ENCODE measurements around the gene TXNRD2.

The TXNRD2 gene

DNA sequence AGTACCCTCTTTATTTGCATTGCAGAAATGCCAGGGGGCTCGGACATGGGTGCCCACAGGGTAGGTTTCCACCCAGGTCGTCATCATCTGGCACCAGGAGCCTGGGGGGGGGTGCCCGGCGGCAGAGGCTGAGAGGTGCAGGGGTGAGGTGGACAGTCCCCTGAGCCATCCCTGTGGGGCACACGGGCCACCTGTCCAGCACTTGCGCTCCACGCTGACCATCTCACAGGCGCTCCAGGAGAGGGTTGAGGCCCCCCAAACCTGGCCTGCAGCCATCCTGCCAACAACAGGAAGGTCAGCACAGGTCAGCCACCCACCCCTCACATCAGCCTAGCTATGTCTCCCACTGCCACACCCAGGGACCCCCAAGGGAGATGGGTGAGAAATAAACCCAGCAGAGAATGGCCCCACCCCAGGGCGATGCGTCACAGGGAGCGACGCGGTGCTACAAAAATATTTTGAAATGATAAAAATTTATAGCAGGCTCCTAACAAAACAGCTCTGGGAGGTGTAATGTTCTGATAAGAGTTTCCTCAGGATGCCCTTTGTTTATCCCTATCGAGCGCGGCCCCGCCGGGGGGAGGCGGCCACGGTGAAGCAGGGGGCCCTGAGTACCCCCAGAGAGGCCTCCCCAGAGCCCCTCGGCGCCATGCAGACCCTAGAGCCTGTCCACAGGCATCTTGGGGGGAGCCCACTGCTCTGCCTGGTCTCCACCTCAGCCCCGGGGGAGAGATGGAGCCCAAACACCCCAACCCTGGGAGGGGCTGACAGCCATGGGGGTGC is 65.9 kb downstream of the TXNRD2 start:
- no peak for DNase-seq (ENCODE audit: low read depth)
- H3K4me3 ChIP-seq (ENCODE audit: low read depth, low read length) = no peak overlapping the region
- TF ChIP-seq, protein P1, sequence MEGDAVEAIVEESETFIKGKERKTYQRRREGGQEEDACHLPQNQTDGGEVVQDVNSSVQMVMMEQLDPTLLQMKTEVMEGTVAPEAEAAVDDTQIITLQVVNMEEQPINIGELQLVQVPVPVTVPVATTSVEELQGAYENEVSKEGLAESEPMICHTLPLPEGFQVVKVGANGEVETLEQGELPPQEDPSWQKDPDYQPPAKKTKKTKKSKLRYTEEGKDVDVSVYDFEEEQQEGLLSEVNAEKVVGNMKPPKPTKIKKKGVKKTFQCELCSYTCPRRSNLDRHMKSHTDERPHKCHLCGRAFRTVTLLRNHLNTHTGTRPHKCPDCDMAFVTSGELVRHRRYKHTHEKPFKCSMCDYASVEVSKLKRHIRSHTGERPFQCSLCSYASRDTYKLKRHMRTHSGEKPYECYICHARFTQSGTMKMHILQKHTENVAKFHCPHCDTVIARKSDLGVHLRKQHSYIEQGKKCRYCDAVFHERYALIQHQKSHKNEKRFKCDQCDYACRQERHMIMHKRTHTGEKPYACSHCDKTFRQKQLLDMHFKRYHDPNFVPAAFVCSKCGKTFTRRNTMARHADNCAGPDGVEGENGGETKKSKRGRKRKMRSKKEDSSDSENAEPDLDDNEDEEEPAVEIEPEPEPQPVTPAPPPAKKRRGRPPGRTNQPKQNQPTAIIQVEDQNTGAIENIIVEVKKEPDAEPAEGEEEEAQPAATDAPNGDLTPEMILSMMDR (IDR thresholded peaks at IDR 0.05; ENCODE audit: low read depth, low read length, missing control alignments) = no peak
- in situ Hi-C loops (cut with HindIII; ENCODE audit: low sequenced_read_pairs) = no loop called here

DNA sequence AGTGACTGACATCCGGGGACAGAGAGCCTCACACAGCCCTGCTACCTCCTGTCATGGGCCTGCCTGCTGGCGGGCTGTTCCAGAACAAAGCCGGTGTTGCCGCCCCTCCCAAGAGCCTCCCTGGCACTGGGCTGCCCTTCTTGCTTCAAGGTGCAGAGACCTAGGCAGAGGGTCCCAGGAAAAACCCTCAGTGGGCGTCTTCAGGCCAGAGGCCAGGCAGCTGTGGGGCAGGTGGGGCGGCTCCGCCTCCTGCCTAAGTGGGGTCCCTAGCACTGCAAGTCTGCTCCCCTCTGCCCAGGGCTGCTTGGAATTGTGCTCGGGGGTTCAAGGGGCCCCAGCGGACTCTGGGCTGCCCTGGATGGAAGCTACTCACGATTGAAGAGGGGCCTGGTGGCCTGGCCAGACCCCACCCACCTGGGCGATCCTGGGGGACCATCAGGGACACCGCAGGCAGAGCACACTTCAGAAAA is 66.5 kb downstream of the TXNRD2 start:
- DNase-seq (ENCODE audit: low read depth) = no peak
- no peak overlapping the region for H3K4me3 ChIP-seq (ENCODE audit: low read depth, low read length)
- TF ChIP-seq, protein P1 (IDR thresholded peaks at IDR 0.05; ENCODE audit: low read depth, low read length, missing control alignments) = no peak
- in situ Hi-C loops (cut with HindIII; ENCODE audit: low sequenced_read_pairs) = no loop called here

DNA sequence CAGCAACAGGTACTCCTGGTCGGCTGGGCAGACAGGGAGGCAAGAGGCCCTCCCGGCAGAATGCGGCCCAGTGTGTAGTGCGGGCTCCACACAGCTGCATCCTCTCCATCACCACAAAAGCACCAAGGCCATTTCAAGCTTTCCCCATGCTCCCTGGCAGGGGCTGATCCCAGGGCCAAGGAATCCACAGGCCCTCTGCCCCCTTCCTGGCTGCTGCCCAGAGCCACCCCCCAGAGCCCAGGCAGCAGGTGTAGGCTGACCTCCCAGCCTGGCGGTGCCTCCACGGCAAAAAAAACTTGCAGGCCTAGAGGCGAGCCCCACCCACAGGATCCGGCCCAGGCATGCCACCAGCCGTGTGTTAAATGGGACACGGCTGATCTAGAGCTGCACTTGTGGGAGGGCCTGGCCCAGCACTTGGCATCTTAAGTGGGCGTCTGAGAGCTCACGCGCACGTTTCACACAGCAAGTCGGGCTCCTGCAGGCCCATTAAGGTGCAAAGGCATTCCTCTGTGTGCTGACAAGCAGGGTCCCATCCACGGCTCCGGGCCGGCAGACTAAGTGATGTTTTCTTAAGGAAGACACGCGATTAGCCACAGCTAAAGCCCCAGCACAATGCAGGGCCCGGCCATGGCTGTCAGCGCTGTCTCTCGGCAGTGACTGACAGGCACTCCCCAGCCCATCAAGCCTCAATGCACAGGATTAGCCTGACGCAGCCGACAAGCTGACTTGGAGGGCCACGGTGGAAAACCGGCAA is 67.1 kb downstream of the TXNRD2 start:
- no peak for DNase-seq (ENCODE audit: low read depth)
- TF ChIP-seq, protein P1 (IDR thresholded peaks at IDR 0.05; ENCODE audit: low read depth, low read length, missing control alignments) = no peak
- in situ Hi-C loops (cut with HindIII; ENCODE audit: low sequenced_read_pairs) = no loop called here
- H3K4me3 ChIP-seq (ENCODE audit: low read depth, low read length) = no peak overlapping the region

DNA sequence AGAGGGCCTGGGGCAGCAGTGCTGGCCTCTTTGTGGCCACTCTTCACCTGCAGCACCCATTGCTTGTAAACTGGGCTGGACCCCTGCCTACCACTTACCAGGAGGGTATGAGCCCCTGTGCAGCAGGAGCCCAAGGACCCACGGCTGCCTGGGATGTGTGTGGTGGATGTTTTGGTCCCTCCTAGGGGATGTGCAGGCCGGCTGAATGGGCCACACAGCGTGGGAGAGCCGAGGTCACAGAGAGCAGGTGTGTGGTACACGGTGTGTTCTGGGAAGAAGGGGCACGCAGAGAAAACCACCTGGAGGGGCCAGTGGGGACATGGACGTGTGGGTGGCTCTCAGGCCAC is 67.7 kb downstream of the TXNRD2 start:
- TF ChIP-seq, protein P1 (IDR thresholded peaks at IDR 0.05; ENCODE audit: low read depth, low read length, missing control alignments) = no peak
- in situ Hi-C loops (cut with HindIII; ENCODE audit: low sequenced_read_pairs) = no loop called here
- no peak for DNase-seq (ENCODE audit: low read depth)
- H3K4me3 ChIP-seq (ENCODE audit: low read depth, low read length) = no peak overlapping the region

- no peak overlapping the region for H3K4me3 ChIP-seq (ENCODE audit: low read depth, low read length)
- TF ChIP-seq, protein P1 (IDR thresholded peaks at IDR 0.05; ENCODE audit: low read depth, low read length, missing control alignments) = no peak
- DNase-seq (ENCODE audit: low read depth) = no peak
- in situ Hi-C loops (cut with HindIII; ENCODE audit: low sequenced_read_pairs) = no loop called here
These were observed 68.3 kb downstream of the TXNRD2 start for GRCh38 chr22:19873138-19873959.

DNA sequence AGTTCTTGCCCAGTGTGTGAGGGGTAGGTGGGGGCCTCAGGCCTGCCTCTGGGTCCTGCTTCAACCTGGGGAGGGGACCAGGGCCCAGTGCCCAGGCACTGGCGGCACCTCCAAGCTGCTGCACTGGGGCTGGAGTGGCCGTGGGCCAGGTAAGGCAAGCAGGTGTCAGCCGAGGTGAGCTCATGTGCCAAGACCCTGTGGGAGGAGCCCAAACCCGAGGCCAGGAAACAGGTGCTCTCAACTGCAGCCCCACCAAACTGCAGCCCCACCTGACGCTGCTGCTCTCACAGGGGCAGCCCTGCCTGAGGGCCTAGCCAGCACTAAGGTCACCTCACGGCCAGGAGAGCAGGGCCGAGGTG is 68.9 kb downstream of the TXNRD2 start:
- in situ Hi-C loops (cut with HindIII; ENCODE audit: low sequenced_read_pairs) = no loop called here
- no peak for DNase-seq (ENCODE audit: low read depth)
- no peak overlapping the region for H3K4me3 ChIP-seq (ENCODE audit: low read depth, low read length)
- TF ChIP-seq, protein P1 (IDR thresholded peaks at IDR 0.05; ENCODE audit: low read depth, low read length, missing control alignments) = no peak
